Measurements from ENCODE around the gene ZNF518A. TPM values are rescaled to one million over a fixed set of nuclear protein-coding genes. Genes with fewer than 3 reads are reported as not detected.

ZNF518A gene
- total RNA-seq, 2 donors from 2014 or later = 43.3 to 45.7 TPM

- Mint-ChIP-seq H3K27me3 (ENCODE audit: insufficient read depth) (no peaks in the 10 kb centered on the region), H3K27ac (no peak overlapping the region), H3K36me3 (ENCODE audit: low read depth) (no peaks in the 10 kb centered on the region), H3K4me3 (no peak overlapping the region), H3K4me1 (no peaks in the 10 kb centered on the region), H3K9me3 (no peaks in the 10 kb centered on the region)
- no peak for DNase-seq
- no peak overlapping the region for H3K27ac ChIP-seq (ENCODE audit: low read depth, low read length)
- 79 to 82% methylated on average over 2 of the region's 2 CpGs for WGBS, 2 experiments (ENCODE audit: insufficient coverage in 1 of 2, insufficient read length in 1 of 2)
- H3K9ac ChIP-seq (ENCODE audit: extremely low read depth, low read length, poor library complexity, severe bottlenecking) = no peak overlapping the region
- TF ChIP-seq CTCF (conservative IDR thresholded peaks at IDR 0.05) = no peak
- H3K36me3 ChIP-seq (ENCODE audit: control insufficient read depth, insufficient read depth, low read length) = no peaks in the 10 kb centered on the region
- H3K4me3 ChIP-seq (ENCODE audit: low read length) = no peak overlapping the region
- no peaks in the 10 kb centered on the region for H3K9me3 ChIP-seq (ENCODE audit: control insufficient read depth, low read length)
- no peaks in the 10 kb centered on the region for H3K27me3 ChIP-seq (ENCODE audit: control insufficient read depth, insufficient read depth, low read length, poor library complexity, severe bottlenecking)
- H3K4me1 ChIP-seq (ENCODE audit: control insufficient read depth, insufficient read depth, low read length) = no peaks in the 10 kb centered on the region
Measured at GRCh38 chr10:96208271-96208670, 78.2 kb downstream of the ZNF518A start.

- no peak for DNase-seq
- H3K9ac ChIP-seq (ENCODE audit: extremely low read depth, low read length, poor library complexity, severe bottlenecking) = no peak overlapping the region
- Mint-ChIP-seq H3K27ac (no peak overlapping the region), H3K4me3 (no peak overlapping the region), H3K36me3 (ENCODE audit: low read depth) (no peaks in the 10 kb centered on the region), H3K4me1 (no peaks in the 10 kb centered on the region), H3K9me3 (no peaks in the 10 kb centered on the region), H3K27me3 (ENCODE audit: insufficient read depth) (no peaks in the 10 kb centered on the region)
- no peaks in the 10 kb centered on the region for H3K4me1 ChIP-seq (ENCODE audit: control insufficient read depth, insufficient read depth, low read length)
- no peaks in the 10 kb centered on the region for H3K27me3 ChIP-seq (ENCODE audit: control insufficient read depth, insufficient read depth, low read length, poor library complexity, severe bottlenecking)
- H3K4me3 ChIP-seq (ENCODE audit: low read length) = no peak overlapping the region
- H3K9me3 ChIP-seq (ENCODE audit: control insufficient read depth, low read length) = no peaks in the 10 kb centered on the region
- H3K36me3 ChIP-seq (ENCODE audit: control insufficient read depth, insufficient read depth, low read length) = no peaks in the 10 kb centered on the region
- H3K27ac ChIP-seq (ENCODE audit: low read depth, low read length) = no peak overlapping the region
- 89 to 93% methylated on average over 3 to 4 of the region's 5 CpGs for WGBS, 2 experiments (ENCODE audit: insufficient coverage in 1 of 2, insufficient read length in 1 of 2)
- no peak for TF ChIP-seq CTCF (conservative IDR thresholded peaks at IDR 0.05)
Measured at GRCh38 chr10:96208946-96209345, 78.8 kb downstream of the ZNF518A start.

GRCh38 chr10:96211764-96212163 lies 81.7 kb downstream of the ZNF518A start:
- DNase-seq = no peak
- H3K4me1 Mint-ChIP-seq = no peaks in the 10 kb centered on the region
- Histone ChIP-seq H3K9me3 (ENCODE audit: control insufficient read depth, low read length) (no peaks in the 10 kb centered on the region), H3K4me1 (ENCODE audit: control insufficient read depth, insufficient read depth, low read length) (no peaks in the 10 kb centered on the region), H3K27ac (ENCODE audit: low read depth, low read length) (no peak overlapping the region), H3K4me3 (ENCODE audit: low read length) (no peak overlapping the region), H3K27me3 (ENCODE audit: control insufficient read depth, insufficient read depth, low read length, poor library complexity, severe bottlenecking) (no peaks in the 10 kb centered on the region), H3K36me3 (ENCODE audit: control insufficient read depth, insufficient read depth, low read length) (no peaks in the 10 kb centered on the region), H3K9ac (ENCODE audit: extremely low read depth, low read length, poor library complexity, severe bottlenecking) (no peak overlapping the region)
- no peak overlapping the region for H3K27ac Mint-ChIP-seq
- H3K27me3 Mint-ChIP-seq (ENCODE audit: insufficient read depth) = no peaks in the 10 kb centered on the region
- no peaks in the 10 kb centered on the region for H3K36me3 Mint-ChIP-seq (ENCODE audit: low read depth)
- H3K9me3 Mint-ChIP-seq = no peaks in the 10 kb centered on the region
- H3K4me3 Mint-ChIP-seq = no peak overlapping the region
- TF ChIP-seq CTCF (conservative IDR thresholded peaks at IDR 0.05) = no peak

All from endodermal cell (in vitro differentiated cells).